GM19395 (cell line): ENCODE results near the gene THSD7B.

Experiments used
- ATAC-seq: cut with Tn5 transposase; IDR thresholded peaks from one replicate; pipeline ENCODE4 v1.9.1; 2021; ENCODE audit warnings: mild to moderate bottlenecking, moderate library complexity; ENCODE audit not compliant: unreplicated experiment

THSD7B gene

GRCh38 chr2:136798766-136799165, 33.4 kb downstream of the THSD7B start:
- ATAC-seq, result no peak

GRCh38 chr2:136801661-136802060, 36.3 kb downstream of the THSD7B start:
- ATAC-seq, result no peak

GRCh38 chr2:136809998-136810397, 44.7 kb downstream of the THSD7B start:
- no peak for ATAC-seq

GRCh38 chr2:136818839-136819238, 53.5 kb downstream of the THSD7B start:
- no peak for ATAC-seq

GRCh38 chr2:136823291-136823690, 57.9 kb downstream of the THSD7B start:
- no peak for ATAC-seq

GRCh38 chr2:136828162-136828561, 62.8 kb downstream of the THSD7B start:
- ATAC-seq, result no peak

- no peak for ATAC-seq
Measured at GRCh38 chr2:136828774-136829173, 63.4 kb downstream of the THSD7B start.

GRCh38 chr2:136844546-136844945, 79.2 kb downstream of the THSD7B start:
- no peak for ATAC-seq

- no peak for ATAC-seq
Measured at GRCh38 chr2:136858656-136859055, 93.3 kb downstream of the THSD7B start.

- ATAC-seq, result no peak
Measured at GRCh38 chr2:136860443-136860958, 95.2 kb downstream of the THSD7B start.

GRCh38 chr2:136863468-136863867, 98.1 kb downstream of the THSD7B start:
- no peak for ATAC-seq

GRCh38 chr2:136863874-136864273, 98.5 kb downstream of the THSD7B start:
- ATAC-seq, result no peak

- no peak for ATAC-seq
Measured at GRCh38 chr2:136871424-136871823, 106.1 kb downstream of the THSD7B start.

GRCh38 chr2:136874258-136874657, 108.9 kb downstream of the THSD7B start:
- ATAC-seq, result no peak

GRCh38 chr2:136891100-136891499, 125.8 kb downstream of the THSD7B start:
- no peak for ATAC-seq

- no peak for ATAC-seq
Measured at GRCh38 chr2:136894007-136894634, 128.8 kb downstream of the THSD7B start.

- no peak for ATAC-seq
Measured at GRCh38 chr2:136901732-136902131, 136.4 kb downstream of the THSD7B start.

GRCh38 chr2:136905779-136906178, 140.4 kb downstream of the THSD7B start:
- no peak for ATAC-seq

- ATAC-seq, result no peak
Measured at GRCh38 chr2:136909777-136910176, 144.4 kb downstream of the THSD7B start.

GRCh38 chr2:136916131-136916530, 150.8 kb downstream of the THSD7B start:
- no peak for ATAC-seq

- ATAC-seq, result no peak
Measured at GRCh38 chr2:136917411-136917881, 152.1 kb downstream of the THSD7B start.

- ATAC-seq, result no peak
Measured at GRCh38 chr2:136919682-136920081, 154.3 kb downstream of the THSD7B start.
